Measurements from ENCODE around the gene SEMA6C. TPM values are rescaled to one million over a fixed set of nuclear protein-coding genes. Genes with fewer than 3 reads are reported as not detected.
A peak's percentile ranks its signal among the peaks of the same experiment; 100 is the strongest.

The SEMA6C gene
- total and polyA plus RNA-seq, 2 of the 13 experiments (the other 11 are each of a cell fraction or from before 2014, with no cell fraction given) = 1.4 to 2.9 TPM

DNA sequence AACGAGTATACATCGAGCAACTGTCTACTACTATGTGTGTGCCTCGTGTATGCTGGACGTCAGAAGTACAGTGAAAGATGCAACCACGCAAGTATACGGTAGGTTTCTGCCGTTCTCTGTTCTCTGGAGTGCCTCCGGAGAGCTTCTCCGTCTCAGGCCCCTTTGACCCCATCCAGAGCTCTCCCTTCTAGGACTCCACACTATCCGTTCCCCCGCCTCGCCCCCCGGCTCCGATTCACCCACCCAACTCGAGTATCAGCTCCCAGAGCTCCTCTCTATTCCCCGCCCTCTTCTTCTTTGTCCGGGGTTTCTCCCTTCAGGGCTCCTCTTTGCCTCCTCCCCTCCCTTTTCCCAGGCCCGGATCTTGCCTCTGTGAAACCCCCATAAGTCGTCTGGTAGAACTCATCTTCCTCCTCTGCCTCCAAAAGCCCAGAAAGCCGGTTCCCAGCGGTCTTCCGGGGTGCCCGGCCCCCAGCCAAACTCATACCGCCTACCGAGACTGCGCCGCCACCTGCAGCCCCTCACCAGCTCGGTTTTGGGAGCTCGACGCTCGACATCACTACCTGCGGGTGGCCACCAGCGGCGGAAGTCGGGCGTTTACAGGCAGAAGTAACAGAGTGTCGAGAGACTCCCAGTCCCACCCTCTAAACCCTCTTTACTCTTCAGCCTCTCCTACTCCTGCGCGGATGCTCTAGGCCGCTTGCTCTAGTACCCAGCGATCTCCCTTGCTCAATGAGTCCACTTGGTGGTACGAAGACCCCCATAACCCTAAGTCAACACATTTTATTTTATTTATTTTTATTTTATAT is 43.4 kb upstream of the SEMA6C start, which contains the start of gene VPS72 (continued):
- TF ChIP-seq, protein P1, sequence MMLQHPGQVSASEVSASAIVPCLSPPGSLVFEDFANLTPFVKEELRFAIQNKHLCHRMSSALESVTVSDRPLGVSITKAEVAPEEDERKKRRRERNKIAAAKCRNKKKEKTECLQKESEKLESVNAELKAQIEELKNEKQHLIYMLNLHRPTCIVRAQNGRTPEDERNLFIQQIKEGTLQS (CRISPR knock-in tag; IDR thresholded peaks at IDR 0.05) = 0 out of 2 replicates have a peak, but pooled peaks have one; percentile 33
- TF ChIP-seq ZEB1 (IDR thresholded peaks at IDR 0.05; ENCODE audit: insufficient replicate concordance, low read depth) (peak; percentile 45), YEATS4 (CRISPR knock-in tag; IDR thresholded peaks at IDR 0.05; ENCODE audit: borderline replicate concordance) (0 out of 2 replicates have a peak, but pooled peaks have one; percentile 86), SPEN (CRISPR knock-in tag; IDR thresholded peaks at IDR 0.05; ENCODE audit: low read depth) (peak; percentile 81), TGIF2 (CRISPR knock-in tag; IDR thresholded peaks at IDR 0.05) (no peak), KDM5B (CRISPR knock-in tag; IDR thresholded peaks at IDR 0.05; ENCODE audit: borderline replicate concordance) (peak; percentile 83; the same call in 1 of the 2 replicates), KLF11 (CRISPR knock-in tag; IDR thresholded peaks at IDR 0.05) (peak; percentile 70; the same call in 1 of the 2 replicates), SNAPC2 (CRISPR knock-in tag; IDR thresholded peaks at IDR 0.05) (no peak), ZNF235 (CRISPR knock-in tag; IDR thresholded peaks at IDR 0.05; ENCODE audit: borderline replicate concordance) (no peak), MZF1 (CRISPR knock-in tag; IDR thresholded peaks at IDR 0.05; ENCODE audit: borderline replicate concordance) (no peak), ZNF572 (CRISPR knock-in tag; IDR thresholded peaks at IDR 0.05) (peak; percentile 78; the same call in 1 of the 2 replicates), CREB1 (IDR thresholded peaks at IDR 0.05) (0 out of 2 replicates have a peak, but pooled peaks have one; percentile 7), CREB1 (CRISPR knock-in tag; IDR thresholded peaks at IDR 0.05) (peak; percentile 64; the same call in 1 of the 2 replicates), ATF1 (CRISPR knock-in tag; IDR thresholded peaks at IDR 0.05) (peak; percentile 45; the same call in 1 of the 2 replicates), CHCHD3 (CRISPR knock-in tag; IDR thresholded peaks at IDR 0.05) (no peak)
- TF ChIP-seq, protein P2, sequence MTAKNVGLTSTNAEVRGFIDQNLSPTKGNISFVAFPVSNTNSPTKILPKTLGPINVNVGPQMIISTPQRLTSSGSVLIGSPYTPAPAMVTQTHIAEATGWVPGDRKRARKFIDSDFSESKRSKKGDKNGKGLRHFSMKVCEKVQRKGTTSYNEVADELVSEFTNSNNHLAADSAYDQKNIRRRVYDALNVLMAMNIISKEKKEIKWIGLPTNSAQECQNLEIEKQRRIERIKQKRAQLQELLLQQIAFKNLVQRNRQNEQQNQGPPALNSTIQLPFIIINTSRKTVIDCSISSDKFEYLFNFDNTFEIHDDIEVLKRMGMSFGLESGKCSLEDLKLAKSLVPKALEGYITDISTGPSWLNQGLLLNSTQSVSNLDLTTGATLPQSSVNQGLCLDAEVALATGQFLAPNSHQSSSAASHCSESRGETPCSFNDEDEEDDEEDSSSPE (CRISPR knock-in tag; IDR thresholded peaks at IDR 0.05) = peak; percentile 63
- TF ChIP-seq, protein P3, sequence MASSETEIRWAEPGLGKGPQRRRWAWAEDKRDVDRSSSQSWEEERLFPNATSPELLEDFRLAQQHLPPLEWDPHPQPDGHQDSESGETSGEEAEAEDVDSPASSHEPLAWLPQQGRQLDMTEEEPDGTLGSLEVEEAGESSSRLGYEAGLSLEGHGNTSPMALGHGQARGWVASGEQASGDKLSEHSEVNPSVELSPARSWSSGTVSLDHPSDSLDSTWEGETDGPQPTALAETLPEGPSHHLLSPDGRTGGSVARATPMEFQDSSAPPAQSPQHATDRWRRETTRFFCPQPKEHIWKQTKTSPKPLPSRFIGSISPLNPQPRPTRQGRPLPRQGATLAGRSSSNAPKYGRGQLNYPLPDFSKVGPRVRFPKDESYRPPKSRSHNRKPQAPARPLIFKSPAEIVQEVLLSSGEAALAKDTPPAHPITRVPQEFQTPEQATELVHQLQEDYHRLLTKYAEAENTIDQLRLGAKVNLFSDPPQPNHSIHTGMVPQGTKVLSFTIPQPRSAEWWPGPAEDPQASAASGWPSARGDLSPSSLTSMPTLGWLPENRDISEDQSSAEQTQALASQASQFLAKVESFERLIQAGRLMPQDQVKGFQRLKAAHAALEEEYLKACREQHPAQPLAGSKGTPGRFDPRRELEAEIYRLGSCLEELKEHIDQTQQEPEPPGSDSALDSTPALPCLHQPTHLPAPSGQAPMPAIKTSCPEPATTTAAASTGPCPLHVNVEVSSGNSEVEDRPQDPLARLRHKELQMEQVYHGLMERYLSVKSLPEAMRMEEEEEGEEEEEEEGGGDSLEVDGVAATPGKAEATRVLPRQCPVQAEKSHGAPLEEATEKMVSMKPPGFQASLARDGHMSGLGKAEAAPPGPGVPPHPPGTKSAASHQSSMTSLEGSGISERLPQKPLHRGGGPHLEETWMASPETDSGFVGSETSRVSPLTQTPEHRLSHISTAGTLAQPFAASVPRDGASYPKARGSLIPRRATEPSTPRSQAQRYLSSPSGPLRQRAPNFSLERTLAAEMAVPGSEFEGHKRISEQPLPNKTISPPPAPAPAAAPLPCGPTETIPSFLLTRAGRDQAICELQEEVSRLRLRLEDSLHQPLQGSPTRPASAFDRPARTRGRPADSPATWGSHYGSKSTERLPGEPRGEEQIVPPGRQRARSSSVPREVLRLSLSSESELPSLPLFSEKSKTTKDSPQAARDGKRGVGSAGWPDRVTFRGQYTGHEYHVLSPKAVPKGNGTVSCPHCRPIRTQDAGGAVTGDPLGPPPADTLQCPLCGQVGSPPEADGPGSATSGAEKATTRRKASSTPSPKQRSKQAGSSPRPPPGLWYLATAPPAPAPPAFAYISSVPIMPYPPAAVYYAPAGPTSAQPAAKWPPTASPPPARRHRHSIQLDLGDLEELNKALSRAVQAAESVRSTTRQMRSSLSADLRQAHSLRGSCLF (CRISPR knock-in tag; IDR thresholded peaks at IDR 0.05; ENCODE audit: borderline replicate concordance) = no peak
- TF ChIP-seq, protein P4, sequence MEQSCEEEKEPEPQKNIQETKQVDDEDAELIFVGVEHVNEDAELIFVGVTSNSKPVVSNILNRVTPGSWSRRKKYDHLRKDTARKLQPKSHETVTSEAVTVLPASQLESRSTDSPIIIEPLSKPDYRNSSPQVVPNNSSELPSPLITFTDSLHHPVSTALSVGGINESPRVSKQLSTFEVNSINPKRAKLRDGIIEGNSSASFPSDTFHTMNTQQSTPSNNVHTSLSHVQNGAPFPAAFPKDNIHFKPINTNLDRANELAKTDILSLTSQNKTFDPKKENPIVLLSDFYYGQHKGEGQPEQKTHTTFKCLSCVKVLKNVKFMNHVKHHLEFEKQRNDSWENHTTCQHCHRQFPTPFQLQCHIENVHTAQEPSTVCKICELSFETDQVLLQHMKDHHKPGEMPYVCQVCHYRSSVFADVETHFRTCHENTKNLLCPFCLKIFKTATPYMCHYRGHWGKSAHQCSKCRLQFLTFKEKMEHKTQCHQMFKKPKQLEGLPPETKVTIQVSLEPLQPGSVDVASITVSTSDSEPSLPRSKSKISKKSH (CRISPR knock-in tag; IDR thresholded peaks at IDR 0.05; ENCODE audit: borderline replicate concordance) = peak; percentile 55; the same call in 1 of the 2 replicates
- TF ChIP-seq, protein P5, sequence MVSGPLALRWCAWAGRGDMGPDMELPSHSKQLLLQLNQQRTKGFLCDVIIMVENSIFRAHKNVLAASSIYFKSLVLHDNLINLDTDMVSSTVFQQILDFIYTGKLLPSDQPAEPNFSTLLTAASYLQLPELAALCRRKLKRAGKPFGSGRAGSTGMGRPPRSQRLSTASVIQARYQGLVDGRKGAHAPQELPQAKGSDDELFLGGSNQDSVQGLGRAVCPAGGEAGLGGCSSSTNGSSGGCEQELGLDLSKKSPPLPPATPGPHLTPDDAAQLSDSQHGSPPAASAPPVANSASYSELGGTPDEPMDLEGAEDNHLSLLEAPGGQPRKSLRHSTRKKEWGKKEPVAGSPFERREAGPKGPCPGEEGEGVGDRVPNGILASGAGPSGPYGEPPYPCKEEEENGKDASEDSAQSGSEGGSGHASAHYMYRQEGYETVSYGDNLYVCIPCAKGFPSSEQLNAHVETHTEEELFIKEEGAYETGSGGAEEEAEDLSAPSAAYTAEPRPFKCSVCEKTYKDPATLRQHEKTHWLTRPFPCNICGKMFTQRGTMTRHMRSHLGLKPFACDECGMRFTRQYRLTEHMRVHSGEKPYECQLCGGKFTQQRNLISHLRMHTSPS (CRISPR knock-in tag; IDR thresholded peaks at IDR 0.05; ENCODE audit: low read depth) = 0 out of 2 replicates have a peak, but pooled peaks have one; percentile 38
